Suppressor macrophage treated with lipopolysaccharide for 1 hour (primary cell): ENCODE data around the gene EVA1C.
"Not testable (repeated sequence)": the region's sequence is repeated elsewhere in the genome, so short reads cannot be mapped to it uniquely, and the experiment has no call there.

Experiments
- DNase-seq, 3 donors: peaks; one replicate each; pipeline ENCODE4 v3.0.0-alpha.2; 2020 to 2022

The EVA1C gene

DNA sequence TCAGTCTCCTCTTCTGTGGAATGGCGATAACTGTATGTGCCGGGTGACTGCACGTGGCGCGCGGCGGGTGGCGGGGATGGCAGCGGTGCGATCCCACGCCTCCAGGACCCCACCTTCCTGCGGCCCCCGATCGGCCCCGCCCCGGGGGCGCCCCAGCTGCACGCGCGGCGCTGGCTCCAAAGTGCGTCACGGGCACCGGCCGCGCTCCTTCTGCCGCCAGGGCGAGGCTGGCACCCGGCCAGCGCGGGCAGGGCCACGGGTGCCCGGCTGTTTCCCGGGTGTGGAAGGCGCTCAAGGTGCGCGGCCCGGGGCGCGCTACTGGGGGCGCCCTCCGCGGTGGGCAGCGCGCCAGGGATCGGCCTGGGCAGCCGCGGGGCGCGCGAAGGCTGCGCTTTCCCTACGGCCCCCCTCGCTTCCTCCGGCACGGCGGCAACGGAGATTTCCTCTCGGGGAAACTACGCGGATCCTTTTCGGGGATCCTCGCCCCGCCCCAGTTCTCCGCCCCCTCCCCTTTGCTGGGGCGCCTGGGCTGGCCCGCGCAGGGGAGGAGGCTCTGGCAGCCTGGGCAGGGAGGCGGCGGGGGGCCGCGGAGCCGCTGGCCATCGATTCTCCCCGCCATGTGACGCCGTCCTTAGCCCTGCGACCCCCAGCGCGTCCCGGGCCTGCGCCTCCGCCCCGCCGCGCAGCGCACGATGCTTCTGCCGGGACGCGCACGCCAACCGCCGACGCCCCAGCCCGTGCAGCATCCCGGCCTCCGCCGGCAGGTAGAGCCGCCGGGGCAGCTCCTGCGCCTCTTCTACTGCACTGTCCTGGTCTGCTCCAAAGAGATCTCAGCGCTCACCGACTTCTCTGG lies at the start of gene EVA1C:
TSS of gene EVA1C (plus strand) at position 545 of the 853 bp plus-strand sequence. CDS start at position 693, 148 bp downstream.
- DNase-seq, result peak; percentile 58 to 81 (median 67)

DNA sequence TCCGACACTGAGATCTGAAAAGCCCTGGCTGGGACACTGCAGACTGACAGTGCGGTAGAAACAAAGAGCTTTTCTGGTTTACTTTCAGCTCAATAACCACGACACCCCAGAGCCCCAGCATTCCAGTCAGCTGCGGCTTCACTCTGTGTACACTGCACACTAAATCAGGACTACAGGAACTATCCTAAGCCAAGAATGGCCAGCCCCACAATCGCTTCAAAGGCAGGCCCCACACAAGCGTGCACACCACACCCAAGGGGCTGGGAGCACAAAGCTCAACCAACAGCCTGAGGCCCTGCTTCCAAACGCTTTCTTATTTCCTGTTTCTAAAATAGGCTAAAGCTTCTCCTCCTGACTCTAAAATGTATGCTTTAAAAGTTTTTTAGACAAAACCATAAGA lies 48.1 kb upstream of the EVA1C start:
- DNase-seq, result no peak

DNA sequence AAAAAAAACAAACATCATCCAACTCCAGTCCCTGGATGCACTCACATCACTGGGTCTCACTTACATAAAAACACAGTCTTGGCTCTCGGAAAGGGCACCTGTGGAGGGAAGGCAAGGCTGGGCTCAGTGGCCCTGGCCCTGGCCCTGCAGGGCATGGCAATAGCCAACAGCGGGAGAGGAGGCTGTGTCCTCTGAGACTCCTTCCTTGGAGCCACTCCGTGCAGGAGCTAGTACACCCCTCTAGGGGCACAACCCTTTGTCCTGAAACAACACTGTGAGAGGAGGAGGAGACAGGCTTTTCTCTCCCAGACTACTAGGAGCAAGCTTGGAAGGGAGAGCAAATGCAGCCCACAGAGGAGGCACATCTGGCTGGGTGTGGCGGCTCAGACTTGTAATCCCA lies 47.7 kb upstream of the EVA1C start:
- no peak for DNase-seq

DNA sequence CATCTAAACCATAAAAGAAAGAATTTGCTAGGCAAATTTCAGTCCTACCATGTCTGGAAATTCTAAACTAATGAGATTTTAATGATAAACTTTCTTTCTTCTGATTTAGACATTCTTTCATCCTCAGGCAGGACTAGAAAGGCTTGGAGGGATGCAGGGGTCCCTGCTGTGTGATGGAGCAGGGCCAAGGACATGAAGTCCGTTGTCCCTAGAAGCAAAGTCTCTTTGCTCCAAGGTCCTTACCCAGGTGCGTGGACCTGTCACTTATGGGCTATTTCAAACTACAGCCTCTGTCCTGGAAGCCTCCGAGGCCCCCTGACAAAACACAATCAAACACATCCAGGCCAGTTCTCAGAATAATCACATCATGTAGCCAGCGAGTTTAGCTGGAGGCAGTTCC lies 46.3 kb upstream of the EVA1C start:
- no peak for DNase-seq

- no peak for DNase-seq
These were observed 45.3 kb upstream of the EVA1C start for GRCh38 chr21:32367158-32367557.

- no peak for DNase-seq
These were observed 44.1 kb upstream of the EVA1C start for GRCh38 chr21:32368386-32368785.

GRCh38 chr21:32368961-32369360 lies 43.5 kb upstream of the EVA1C start:
- DNase-seq, result not testable (repeated sequence)

- DNase-seq, result peak; percentile 32 to 75 (median 72)
These were observed 41.3 kb upstream of the EVA1C start for GRCh38 chr21:32370998-32371766.

GRCh38 chr21:32371913-32372314 lies 40.6 kb upstream of the EVA1C start:
- DNase-seq, result peak; percentile 81 to 95 (median 92)

DNA sequence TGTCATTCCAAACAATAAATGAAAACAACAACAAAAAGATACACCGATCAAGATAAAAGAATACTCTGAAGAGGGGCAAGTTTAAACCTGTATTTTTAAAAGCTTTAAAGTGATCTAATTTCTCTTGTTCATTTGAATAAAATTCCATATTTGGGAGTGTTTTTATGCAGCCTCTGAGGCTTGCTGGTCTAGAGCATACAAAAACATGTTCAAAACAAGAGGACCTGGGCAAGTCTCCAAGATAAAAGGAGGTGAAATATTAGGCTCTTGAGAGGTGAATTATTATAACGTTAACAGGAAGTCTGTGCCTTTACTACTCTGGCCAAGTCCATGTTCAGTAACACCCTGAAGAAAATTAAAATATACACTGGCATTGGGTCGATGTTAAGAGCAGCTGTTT lies 39.8 kb upstream of the EVA1C start:
- DNase-seq, result no peak

- no peak for DNase-seq
These were observed 35.0 kb upstream of the EVA1C start for GRCh38 chr21:32377506-32377905.

DNA sequence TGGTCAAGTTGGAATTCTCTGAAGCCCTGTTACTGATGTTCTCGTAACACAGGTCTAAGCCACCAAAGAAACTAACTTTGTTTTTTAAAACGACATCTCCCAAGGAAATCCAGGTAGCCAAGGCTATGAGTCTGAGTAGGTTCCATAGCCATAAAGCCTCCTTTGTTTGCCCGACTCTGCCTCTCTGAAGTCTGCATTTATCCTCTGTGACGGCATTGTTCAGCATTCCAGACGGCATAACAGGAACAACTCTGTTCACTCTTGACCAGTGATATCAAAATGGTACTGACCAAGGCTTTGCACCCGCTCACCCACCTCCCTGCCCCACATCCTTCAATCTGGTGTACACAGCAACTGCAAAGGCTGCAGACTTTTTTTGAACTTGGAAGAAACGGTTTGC lies 34.5 kb upstream of the EVA1C start:
- DNase-seq, result no peak

DNA sequence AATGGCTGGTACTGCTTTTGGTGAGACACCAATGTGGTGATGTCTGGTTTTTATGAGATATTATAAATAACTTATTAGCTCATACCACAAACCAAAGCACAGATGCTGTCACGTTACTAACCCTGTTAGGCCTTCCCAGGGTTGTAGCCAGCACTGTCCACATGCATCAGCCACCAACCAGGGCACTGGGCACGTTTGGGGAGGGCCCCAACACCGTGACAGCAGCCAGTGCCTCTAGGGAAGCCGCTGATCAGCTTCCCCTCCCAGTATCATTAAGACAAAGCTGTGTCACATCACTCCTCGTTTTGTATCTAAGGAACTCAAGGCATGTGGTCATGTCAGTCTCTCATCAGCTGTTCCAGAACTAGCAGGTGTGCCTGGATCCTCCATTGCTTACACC lies 33.5 kb upstream of the EVA1C start:
- DNase-seq, result no peak

DNA sequence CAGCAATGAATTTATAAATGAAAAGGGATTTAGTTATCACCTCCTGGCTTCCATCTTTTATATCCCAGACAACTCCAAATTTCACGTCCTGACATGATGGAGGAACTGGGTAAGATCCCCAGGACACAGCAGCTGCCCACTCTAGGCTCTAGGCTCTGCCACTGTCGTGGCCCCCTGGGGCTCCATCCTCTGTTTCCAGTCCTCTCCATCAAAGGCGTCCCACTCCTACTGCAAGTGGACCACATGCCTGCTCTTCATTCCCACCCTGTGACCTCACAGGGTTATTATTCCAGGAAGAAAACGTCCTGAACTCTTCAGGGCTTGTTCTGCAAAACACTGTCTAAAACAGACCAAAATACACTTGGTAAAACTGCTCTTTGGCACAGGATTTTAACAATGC lies 31.6 kb upstream of the EVA1C start:
- no peak for DNase-seq

- no peak for DNase-seq
These were observed 30.9 kb upstream of the EVA1C start for GRCh38 chr21:32381571-32381970.

DNA sequence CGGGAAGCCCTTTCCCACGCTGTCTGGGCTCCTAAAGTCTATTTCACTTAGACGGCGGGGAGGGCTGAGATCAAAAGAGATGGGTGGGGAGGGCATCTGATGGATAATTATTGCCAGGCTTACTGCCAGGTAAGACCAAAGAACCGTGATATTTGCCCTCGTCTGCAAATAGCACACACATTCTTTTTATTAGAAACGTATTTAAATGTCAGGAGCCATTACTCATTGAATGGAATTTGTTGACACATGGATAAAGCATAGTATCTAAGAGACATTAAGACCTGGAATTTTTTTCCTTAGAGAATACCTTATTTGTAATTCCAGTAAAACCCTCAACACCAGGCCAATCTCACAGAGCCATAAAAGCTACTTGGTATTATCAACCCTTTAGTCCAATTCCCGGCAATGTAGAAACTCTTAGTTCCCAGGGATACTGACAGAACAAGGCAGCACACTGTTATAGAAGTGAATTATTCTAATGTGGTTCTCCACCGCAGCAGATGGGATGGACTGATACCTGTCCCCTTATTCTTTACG lies 30.3 kb upstream of the EVA1C start:
- no peak for DNase-seq

DNA sequence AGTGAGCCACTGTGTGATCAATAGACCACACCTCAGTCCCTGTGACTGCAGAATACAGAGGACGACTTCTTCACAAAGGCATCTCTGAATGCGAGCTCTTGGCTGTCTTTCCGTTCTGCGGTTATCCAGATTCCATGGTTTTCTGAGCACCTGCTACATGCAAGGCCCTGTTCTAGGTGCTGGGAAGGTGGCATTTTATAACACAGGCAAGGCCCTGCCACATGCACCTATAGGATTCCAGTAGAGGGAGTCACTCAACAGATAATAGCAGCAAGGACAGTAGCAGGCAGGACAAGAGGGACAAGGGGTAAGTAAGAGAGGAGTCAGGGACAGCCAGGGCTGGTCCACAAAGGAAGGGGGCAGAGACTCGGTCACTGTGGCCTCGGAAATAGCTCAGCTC lies 28.7 kb upstream of the EVA1C start:
- no peak for DNase-seq

DNA sequence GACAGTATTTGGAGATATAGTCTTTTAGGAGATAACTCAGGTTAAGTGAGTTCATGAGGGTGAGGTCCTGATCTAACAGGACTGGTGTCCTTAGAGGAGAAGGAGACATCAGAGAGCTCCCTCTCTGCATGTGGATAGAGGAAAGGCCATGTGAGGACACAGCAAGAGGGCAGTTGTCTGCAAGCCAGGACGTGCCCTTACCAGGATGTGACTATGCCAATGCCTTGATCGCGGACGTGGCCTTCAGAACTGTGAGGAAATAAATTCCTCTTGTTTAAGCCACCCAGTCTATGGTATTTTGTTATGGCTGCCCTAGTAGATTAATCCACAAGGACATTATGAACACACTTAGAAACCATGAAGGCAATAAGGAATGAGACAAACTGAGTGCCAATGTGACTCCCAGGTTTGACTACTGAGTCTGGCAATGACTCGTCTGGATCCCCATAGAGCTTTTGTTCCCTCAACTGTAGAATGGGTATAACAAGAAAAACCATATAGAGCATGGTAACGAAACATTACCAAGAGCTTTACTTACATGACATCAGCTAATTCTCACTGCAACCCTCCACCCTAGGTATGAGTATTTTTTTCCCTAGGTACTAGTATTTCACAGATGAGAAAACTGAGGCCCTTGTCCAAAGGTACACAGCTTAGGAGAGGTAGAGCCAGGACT lies 26.2 kb upstream of the EVA1C start:
- no peak for DNase-seq

GRCh38 chr21:32387151-32387550 lies 25.4 kb upstream of the EVA1C start:
- DNase-seq, result no peak

GRCh38 chr21:32388306-32388705 lies 24.2 kb upstream of the EVA1C start:
- DNase-seq, result no peak

- no peak for DNase-seq
These were observed 23.0 kb upstream of the EVA1C start for GRCh38 chr21:32389337-32390015.

DNA sequence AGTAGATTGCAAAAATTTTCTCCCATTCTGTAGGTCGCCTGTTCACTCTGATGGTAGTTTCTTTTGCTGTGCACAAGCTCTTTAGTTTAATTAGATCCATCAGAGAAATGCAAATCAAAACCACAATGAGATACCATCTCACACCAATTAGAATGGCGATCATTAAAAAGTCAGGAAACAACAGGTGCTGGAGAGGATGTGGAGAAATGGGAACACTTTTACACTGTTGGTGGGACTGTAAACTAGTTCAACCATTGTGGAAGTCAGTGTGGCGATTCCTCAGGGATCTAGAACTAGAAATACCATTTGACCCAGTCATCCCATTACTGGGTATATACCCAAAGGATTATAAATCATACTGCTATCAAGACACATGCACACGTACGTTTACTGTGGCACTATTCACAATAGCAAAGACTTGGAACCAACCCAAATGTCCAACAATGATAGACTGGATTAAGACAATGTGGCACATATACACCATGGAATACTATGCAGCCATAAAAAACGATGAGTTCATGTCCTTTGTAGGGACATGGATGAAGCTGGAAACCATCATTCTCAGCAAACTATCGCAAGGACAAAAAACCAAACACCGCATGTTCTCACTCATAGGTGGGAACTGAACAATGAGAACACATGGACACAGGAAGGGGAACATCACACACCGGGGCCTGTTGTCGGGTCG lies 21.8 kb upstream of the EVA1C start:
- DNase-seq, result not testable (repeated sequence)
